Neutrophil (primary cell): ENCODE data around the gene KCTD16.

Source experiments
- H3K27ac ChIP-seq: fragments of 200-600 bp; sonication (generic); 2 replicates; pipeline ENCODE4 v1.5.1; 2016; ENCODE audit warnings: mild to moderate bottlenecking, moderate library complexity
- H3K27me3 ChIP-seq: fragments of 200-600 bp; sonication (generic); 2 replicates; pipeline ENCODE4 v1.6.0; 2016; ENCODE audit warnings: mild to moderate bottlenecking
- H3K36me3 ChIP-seq: fragments of 200-600 bp; sonication (generic); 2 replicates; pipeline ENCODE4 v1.5.1; 2017
- H3K4me1 ChIP-seq, 2 experiments: fragments of 200-600 bp in 1 of 2; sonication (generic) in 1 of 2; 1 replicate in 1 of 2; 2 replicates in 1 of 2; pipeline versions ENCODE4 v1.5.1 to v1.6.1; 2013 to 2016; ENCODE audit warnings: low read depth in 1 of 2, low read length in 1 of 2, mild to moderate bottlenecking in 1 of 2, moderate library complexity in 1 of 2; ENCODE audit not compliant: control insufficient read depth in 1 of 2, insufficient read depth in 1 of 2
- H3K4me3 ChIP-seq, 2 experiments: fragments of 200-600 bp in 1 of 2; sonication (generic) in 1 of 2; 1 replicate in 1 of 2; 2 replicates in 1 of 2; pipeline ENCODE4 v1.5.1; 2013 to 2016; ENCODE audit warnings: low read depth in 1 of 2, low read length in 1 of 2, mild to moderate bottlenecking in 1 of 2, moderate library complexity in 1 of 2
- H3K9me3 ChIP-seq: fragments of 200-600 bp; sonication (generic); 2 replicates; pipeline ENCODE4 v1.5.1; 2016
- TF ChIP-seq, protein P1 (sequence below): fragments of 200-600 bp; sonication (generic); IDR thresholded peaks from 2 replicates; pipeline ENCODE4 v1.5.1; 2016; ENCODE audit warnings: antibody characterized with exemption

The KCTD16 gene

DNA sequence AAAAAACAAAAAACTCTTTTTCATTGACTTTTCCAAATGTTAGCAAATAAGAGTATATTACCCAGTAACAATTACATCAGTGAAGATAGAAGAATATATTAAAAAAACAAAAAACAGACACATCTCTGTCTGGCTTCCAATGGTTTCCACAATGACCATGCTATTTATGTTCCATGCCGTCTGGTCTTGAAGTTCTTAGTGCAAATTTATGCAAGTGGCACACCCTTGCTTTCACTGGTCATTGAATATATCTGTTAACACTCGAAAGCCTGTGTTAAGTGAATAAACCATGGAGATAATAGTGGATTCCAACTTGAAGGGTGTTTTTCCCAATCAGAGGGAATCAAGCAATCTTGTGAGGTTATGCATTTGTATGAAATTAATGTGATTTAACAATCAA, 291.9 kb downstream of the KCTD16 start:
- no peak overlapping the region for H3K27ac ChIP-seq
- H3K9me3 ChIP-seq, result no peaks in the 10 kb centered on the region
- no peak overlapping the region for H3K4me3 ChIP-seq
- H3K4me1 ChIP-seq, result no peaks in the 10 kb centered on the region
- H3K27me3 ChIP-seq, result no peaks in the 10 kb centered on the region
- TF ChIP-seq, protein P1, sequence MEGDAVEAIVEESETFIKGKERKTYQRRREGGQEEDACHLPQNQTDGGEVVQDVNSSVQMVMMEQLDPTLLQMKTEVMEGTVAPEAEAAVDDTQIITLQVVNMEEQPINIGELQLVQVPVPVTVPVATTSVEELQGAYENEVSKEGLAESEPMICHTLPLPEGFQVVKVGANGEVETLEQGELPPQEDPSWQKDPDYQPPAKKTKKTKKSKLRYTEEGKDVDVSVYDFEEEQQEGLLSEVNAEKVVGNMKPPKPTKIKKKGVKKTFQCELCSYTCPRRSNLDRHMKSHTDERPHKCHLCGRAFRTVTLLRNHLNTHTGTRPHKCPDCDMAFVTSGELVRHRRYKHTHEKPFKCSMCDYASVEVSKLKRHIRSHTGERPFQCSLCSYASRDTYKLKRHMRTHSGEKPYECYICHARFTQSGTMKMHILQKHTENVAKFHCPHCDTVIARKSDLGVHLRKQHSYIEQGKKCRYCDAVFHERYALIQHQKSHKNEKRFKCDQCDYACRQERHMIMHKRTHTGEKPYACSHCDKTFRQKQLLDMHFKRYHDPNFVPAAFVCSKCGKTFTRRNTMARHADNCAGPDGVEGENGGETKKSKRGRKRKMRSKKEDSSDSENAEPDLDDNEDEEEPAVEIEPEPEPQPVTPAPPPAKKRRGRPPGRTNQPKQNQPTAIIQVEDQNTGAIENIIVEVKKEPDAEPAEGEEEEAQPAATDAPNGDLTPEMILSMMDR, result no peak
- H3K36me3 ChIP-seq, result no peaks in the 10 kb centered on the region

- no peaks in the 10 kb centered on the region for H3K4me1 ChIP-seq
- H3K27ac ChIP-seq, result no peak overlapping the region
- TF ChIP-seq, protein P1, result no peak
- H3K9me3 ChIP-seq, result no peaks in the 10 kb centered on the region
- no peaks in the 10 kb centered on the region for H3K27me3 ChIP-seq
- no peak overlapping the region for H3K4me3 ChIP-seq
- no peaks in the 10 kb centered on the region for H3K36me3 ChIP-seq
Observed at GRCh38 chr5:144463481-144464223, 293.0 kb downstream of the KCTD16 start.

DNA sequence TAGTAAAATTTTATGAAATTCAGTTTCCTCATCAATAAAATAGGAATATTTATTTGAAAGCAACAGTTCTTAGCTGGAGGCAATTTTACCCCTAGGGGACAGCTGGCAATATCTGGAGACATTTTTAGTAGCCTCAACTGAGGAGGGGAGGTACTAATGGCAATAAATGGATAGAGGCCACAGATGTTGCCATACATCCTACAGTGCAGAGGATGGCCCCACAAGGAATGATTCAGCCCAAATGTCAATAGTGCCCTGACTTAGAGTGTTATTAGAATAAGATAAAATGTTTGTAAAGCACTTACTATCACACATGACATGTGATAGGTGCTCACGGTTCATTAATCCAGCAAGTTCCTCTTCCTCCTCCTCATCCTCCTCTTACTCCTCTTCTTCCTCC, 293.6 kb downstream of the KCTD16 start:
- H3K27ac ChIP-seq, result no peak overlapping the region
- no peaks in the 10 kb centered on the region for H3K36me3 ChIP-seq
- H3K4me3 ChIP-seq, result no peak overlapping the region
- no peaks in the 10 kb centered on the region for H3K9me3 ChIP-seq
- no peaks in the 10 kb centered on the region for H3K4me1 ChIP-seq
- TF ChIP-seq, protein P1, result no peak
- H3K27me3 ChIP-seq, result no peaks in the 10 kb centered on the region

DNA sequence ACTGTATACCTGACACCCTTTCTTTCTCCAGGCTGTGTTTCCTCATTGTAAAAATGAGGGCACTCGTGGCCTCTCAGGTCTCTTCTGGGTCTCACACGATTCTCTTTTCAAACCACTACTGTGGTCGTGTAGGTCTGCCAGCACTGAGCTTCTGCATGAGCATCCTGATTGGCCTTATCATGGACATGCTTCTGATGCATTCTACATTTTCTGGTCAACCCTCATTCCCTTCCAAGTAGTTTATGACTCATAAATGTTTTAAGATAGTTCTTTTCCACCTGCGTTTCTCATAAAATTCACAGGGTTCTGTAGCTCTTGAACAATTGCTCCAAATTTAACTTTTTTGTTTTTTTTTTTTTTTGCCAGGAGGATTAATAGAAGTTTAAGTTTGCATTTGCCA, 294.8 kb downstream of the KCTD16 start:
- Histone ChIP-seq H3K9me3 (no peaks in the 10 kb centered on the region), H3K27ac (no peak overlapping the region), H3K27me3 (no peaks in the 10 kb centered on the region), H3K36me3 (no peaks in the 10 kb centered on the region), H3K4me1 (no peaks in the 10 kb centered on the region), H3K4me3 (no peak overlapping the region)
- TF ChIP-seq, protein P1, result no peak

DNA sequence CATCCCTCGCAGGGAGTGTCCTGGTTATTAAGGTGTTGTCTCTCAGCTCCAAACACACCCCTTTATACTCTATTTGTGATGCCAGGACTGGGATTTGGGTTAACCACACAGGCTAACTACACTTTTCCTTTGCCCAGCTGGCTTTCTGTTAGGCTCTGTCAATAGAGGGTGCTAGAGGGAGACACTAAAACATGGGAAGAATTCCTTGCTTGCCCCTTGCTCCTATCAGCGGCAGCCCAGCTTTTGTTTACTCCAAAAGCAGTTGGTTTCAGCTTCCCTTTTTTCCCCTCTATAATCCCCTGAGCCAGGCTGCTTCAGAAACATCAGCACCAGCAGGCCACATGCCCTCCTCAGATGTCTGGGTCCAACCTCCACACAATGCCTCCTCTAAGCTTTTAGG, 297.1 kb downstream of the KCTD16 start:
- Histone ChIP-seq H3K36me3 (no peaks in the 10 kb centered on the region), H3K9me3 (no peaks in the 10 kb centered on the region), H3K4me1 (no peaks in the 10 kb centered on the region), H3K27ac (no peak overlapping the region), H3K4me3 (no peak overlapping the region), H3K27me3 (no peaks in the 10 kb centered on the region)
- TF ChIP-seq, protein P1, result no peak
